ENCODE measurements around the gene IMMT.
A peak's percentile ranks its signal among the peaks of the same experiment; 100 is the strongest.

Gene IMMT

DNA sequence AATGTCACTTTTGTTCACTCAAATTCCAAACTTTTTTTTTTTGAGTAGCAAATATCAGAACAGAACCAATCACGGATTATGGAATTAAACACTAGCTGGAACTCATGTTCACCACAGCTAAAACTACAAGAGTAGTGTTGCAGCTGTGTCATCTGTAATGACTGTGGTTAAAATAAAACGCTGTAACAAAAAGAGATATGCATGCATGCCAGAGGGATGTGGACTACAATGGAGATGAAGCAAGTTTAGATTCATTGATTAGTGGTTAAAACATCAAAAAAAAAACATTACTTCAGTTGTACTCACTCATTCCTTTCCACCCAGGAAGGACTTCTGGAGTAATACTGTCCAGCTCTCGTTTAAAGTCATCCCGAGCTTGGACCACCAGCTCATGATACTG is 37.0 kb downstream of the IMMT start:
- no peak for TF ChIP-seq EP300 (IDR thresholded peaks at IDR 0.05; ENCODE audit: borderline replicate concordance)
- TF ChIP-seq CEBPB (IDR thresholded peaks at IDR 0.05): no peak
- TF ChIP-seq EGR1 (IDR thresholded peaks at IDR 0.05): no peak
- TF ChIP-seq, protein P1, sequence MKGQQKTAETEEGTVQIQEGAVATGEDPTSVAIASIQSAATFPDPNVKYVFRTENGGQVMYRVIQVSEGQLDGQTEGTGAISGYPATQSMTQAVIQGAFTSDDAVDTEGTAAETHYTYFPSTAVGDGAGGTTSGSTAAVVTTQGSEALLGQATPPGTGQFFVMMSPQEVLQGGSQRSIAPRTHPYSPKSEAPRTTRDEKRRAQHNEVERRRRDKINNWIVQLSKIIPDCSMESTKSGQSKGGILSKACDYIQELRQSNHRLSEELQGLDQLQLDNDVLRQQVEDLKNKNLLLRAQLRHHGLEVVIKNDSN (IDR thresholded peaks at IDR 0.05): no peak
- TF ChIP-seq NFIC (IDR thresholded peaks at IDR 0.05): no peak
- no peak for TF ChIP-seq YY1 (IDR thresholded peaks at IDR 0.05; ENCODE audit: low read depth)
- no peak for TF ChIP-seq TAF1 (IDR thresholded peaks at IDR 0.05; ENCODE audit: low read depth)
- TF ChIP-seq TCF12 (IDR thresholded peaks at IDR 0.05; ENCODE audit: low read depth): no peak
- TF ChIP-seq TEAD4 (IDR thresholded peaks at IDR 0.05): no peak
- no peak for TF ChIP-seq FOXM1 (IDR thresholded peaks at IDR 0.05; ENCODE audit: borderline replicate concordance, low read depth)
- TF ChIP-seq ZBTB7A (IDR thresholded peaks at IDR 0.05; ENCODE audit: low read depth): no peak
- TF ChIP-seq CREB1 (IDR thresholded peaks at IDR 0.05; ENCODE audit: low read depth): no peak
- TF ChIP-seq, protein P2, sequence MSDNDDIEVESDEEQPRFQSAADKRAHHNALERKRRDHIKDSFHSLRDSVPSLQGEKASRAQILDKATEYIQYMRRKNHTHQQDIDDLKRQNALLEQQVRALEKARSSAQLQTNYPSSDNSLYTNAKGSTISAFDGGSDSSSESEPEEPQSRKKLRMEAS (IDR thresholded peaks at IDR 0.05): no peak
- TF ChIP-seq, protein P3, sequence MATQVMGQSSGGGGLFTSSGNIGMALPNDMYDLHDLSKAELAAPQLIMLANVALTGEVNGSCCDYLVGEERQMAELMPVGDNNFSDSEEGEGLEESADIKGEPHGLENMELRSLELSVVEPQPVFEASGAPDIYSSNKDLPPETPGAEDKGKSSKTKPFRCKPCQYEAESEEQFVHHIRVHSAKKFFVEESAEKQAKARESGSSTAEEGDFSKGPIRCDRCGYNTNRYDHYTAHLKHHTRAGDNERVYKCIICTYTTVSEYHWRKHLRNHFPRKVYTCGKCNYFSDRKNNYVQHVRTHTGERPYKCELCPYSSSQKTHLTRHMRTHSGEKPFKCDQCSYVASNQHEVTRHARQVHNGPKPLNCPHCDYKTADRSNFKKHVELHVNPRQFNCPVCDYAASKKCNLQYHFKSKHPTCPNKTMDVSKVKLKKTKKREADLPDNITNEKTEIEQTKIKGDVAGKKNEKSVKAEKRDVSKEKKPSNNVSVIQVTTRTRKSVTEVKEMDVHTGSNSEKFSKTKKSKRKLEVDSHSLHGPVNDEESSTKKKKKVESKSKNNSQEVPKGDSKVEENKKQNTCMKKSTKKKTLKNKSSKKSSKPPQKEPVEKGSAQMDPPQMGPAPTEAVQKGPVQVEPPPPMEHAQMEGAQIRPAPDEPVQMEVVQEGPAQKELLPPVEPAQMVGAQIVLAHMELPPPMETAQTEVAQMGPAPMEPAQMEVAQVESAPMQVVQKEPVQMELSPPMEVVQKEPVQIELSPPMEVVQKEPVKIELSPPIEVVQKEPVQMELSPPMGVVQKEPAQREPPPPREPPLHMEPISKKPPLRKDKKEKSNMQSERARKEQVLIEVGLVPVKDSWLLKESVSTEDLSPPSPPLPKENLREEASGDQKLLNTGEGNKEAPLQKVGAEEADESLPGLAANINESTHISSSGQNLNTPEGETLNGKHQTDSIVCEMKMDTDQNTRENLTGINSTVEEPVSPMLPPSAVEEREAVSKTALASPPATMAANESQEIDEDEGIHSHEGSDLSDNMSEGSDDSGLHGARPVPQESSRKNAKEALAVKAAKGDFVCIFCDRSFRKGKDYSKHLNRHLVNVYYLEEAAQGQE (IDR thresholded peaks at IDR 0.05; ENCODE audit: low read depth): no peak
- no peak for TF ChIP-seq RAD21 (IDR thresholded peaks at IDR 0.05; ENCODE audit: low read depth)

DNA sequence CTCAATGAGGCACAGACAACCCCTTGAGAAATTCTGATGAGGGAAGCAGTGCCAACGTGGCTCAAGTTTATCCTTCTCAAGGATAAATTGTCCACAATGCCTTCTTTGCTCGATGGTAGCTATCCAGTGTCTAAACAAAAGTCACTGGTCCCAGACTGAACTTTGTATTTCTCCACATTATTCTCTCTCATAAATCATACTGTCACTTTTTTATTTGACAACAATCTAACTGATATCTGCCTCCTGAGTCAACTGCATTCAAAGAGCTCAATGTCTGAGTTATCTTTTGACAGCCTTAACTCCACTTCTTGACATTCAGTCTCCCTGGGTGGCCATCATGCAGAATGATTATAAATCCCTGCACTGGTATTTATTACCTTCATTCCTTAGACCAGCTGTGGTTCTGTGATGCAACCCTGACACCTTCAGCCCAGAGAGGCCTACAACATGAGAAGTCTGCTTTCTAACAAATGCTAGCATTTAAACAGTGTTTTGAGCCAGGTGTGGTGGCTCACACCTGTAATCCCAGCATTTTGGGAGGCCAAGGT is 38.2 kb downstream of the IMMT start:
- no peak for TF ChIP-seq CEBPB (IDR thresholded peaks at IDR 0.05)
- TF ChIP-seq YY1 (IDR thresholded peaks at IDR 0.05; ENCODE audit: low read depth): no peak
- no peak for TF ChIP-seq RAD21 (IDR thresholded peaks at IDR 0.05; ENCODE audit: low read depth)
- no peak for TF ChIP-seq ZBTB7A (IDR thresholded peaks at IDR 0.05; ENCODE audit: low read depth)
- TF ChIP-seq CREB1 (IDR thresholded peaks at IDR 0.05; ENCODE audit: low read depth): no peak
- TF ChIP-seq TAF1 (IDR thresholded peaks at IDR 0.05; ENCODE audit: low read depth): no peak
- TF ChIP-seq TEAD4 (IDR thresholded peaks at IDR 0.05): no peak
- TF ChIP-seq, protein P3 (IDR thresholded peaks at IDR 0.05; ENCODE audit: low read depth): no peak
- no peak for TF ChIP-seq TCF12 (IDR thresholded peaks at IDR 0.05; ENCODE audit: low read depth)
- TF ChIP-seq NFIC (IDR thresholded peaks at IDR 0.05): no peak
- TF ChIP-seq EGR1 (IDR thresholded peaks at IDR 0.05): no peak

DNA sequence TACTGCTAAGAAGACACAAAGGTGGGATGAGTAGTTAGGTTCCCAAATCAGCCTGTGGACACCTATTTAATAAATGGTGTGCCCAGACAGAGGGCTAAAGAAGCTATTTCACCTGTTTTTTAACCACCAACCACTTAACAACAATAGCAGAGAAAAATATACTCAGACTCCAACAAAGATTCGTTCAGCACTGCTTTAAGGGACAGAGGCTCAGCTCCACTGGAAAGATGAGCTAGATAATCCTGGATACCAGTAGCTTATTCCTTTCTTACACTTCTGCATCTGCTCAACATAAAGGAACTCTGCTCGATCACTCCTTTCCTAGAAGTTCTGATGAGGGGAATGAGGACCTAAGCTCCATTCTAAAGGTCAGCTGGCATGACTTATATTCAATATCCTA is 44.8 kb downstream of the IMMT start:
- TF ChIP-seq CEBPB (IDR thresholded peaks at IDR 0.05) (no peak), EP300 (IDR thresholded peaks at IDR 0.05; ENCODE audit: borderline replicate concordance) (no peak), TEAD4 (IDR thresholded peaks at IDR 0.05) (no peak)
- TF ChIP-seq, protein P3 (IDR thresholded peaks at IDR 0.05; ENCODE audit: low read depth): peak; percentile 45; the same call in 1 of the 2 replicates

DNA sequence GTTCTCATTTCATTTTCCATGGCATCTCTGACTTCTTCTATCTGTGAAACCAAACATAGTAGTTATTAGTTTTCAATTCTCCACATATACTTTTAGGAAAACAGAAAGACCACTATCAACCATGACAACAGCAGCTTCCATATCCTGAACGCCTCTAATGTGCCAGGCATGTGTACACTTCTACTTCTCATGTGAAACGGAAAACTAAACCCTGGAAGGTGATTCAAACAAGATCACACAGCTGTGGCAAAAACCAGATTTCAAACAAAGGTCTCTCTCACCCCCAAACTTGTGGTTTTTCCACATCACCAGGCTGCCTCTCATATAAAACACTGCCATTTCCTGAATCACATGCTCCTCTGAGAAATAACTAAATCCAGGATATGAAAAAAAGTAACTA is 47.5 kb downstream of the IMMT start:
- TF ChIP-seq EP300 (IDR thresholded peaks at IDR 0.05; ENCODE audit: borderline replicate concordance) (no peak), TAF1 (IDR thresholded peaks at IDR 0.05; ENCODE audit: low read depth) (no peak), YY1 (IDR thresholded peaks at IDR 0.05; ENCODE audit: low read depth) (no peak), ZBTB7A (IDR thresholded peaks at IDR 0.05; ENCODE audit: low read depth) (no peak), TCF12 (IDR thresholded peaks at IDR 0.05; ENCODE audit: low read depth) (no peak), NFIC (IDR thresholded peaks at IDR 0.05) (no peak), TEAD4 (IDR thresholded peaks at IDR 0.05) (no peak), EGR1 (IDR thresholded peaks at IDR 0.05) (no peak), CREB1 (IDR thresholded peaks at IDR 0.05; ENCODE audit: low read depth) (no peak), CEBPB (IDR thresholded peaks at IDR 0.05) (no peak), RAD21 (IDR thresholded peaks at IDR 0.05; ENCODE audit: low read depth) (no peak), FOXM1 (IDR thresholded peaks at IDR 0.05; ENCODE audit: borderline replicate concordance, low read depth) (no peak)
- TF ChIP-seq, protein P2 (IDR thresholded peaks at IDR 0.05): no peak
- TF ChIP-seq, protein P1 (IDR thresholded peaks at IDR 0.05): no peak
- TF ChIP-seq, protein P3 (IDR thresholded peaks at IDR 0.05; ENCODE audit: low read depth): no peak
